ENCODE data around the gene WWC2.

Gene WWC2

DNA sequence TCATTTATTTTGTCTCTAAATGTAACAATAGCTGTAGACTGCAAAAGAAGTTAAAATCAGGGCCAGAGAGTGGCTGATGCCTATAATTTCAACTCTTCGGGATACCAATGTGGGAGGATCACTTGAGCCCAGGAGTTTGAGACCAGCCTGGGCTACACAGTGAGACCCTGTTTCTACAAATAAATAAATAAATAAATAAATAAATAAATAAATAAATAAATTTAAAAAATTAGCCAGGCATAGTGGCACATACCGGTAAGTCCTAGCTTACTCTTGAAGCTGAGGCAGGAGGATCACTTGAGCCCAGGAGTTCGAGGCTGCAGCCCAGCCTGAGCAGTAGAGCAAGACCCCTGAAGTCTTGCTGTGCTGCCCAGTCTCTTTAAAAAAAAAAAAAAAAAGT, 79.1 kb downstream of the WWC2 start:
- no peak overlapping the region for H3K4me3 ChIP-seq (replicated peaks; ENCODE audit: insufficient read depth, low read length)
- TF ChIP-seq, protein P1, sequence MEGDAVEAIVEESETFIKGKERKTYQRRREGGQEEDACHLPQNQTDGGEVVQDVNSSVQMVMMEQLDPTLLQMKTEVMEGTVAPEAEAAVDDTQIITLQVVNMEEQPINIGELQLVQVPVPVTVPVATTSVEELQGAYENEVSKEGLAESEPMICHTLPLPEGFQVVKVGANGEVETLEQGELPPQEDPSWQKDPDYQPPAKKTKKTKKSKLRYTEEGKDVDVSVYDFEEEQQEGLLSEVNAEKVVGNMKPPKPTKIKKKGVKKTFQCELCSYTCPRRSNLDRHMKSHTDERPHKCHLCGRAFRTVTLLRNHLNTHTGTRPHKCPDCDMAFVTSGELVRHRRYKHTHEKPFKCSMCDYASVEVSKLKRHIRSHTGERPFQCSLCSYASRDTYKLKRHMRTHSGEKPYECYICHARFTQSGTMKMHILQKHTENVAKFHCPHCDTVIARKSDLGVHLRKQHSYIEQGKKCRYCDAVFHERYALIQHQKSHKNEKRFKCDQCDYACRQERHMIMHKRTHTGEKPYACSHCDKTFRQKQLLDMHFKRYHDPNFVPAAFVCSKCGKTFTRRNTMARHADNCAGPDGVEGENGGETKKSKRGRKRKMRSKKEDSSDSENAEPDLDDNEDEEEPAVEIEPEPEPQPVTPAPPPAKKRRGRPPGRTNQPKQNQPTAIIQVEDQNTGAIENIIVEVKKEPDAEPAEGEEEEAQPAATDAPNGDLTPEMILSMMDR (IDR thresholded peaks at IDR 0.05; ENCODE audit: insufficient read depth, low read length), result no peak
- TF ChIP-seq POLR2AphosphoS5 (IDR thresholded peaks at IDR 0.05; ENCODE audit: low read depth) (no peak), SPI1 (IDR thresholded peaks at IDR 0.05; ENCODE audit: borderline replicate concordance, low read depth) (no peak)
- TF ChIP-seq, protein P2, sequence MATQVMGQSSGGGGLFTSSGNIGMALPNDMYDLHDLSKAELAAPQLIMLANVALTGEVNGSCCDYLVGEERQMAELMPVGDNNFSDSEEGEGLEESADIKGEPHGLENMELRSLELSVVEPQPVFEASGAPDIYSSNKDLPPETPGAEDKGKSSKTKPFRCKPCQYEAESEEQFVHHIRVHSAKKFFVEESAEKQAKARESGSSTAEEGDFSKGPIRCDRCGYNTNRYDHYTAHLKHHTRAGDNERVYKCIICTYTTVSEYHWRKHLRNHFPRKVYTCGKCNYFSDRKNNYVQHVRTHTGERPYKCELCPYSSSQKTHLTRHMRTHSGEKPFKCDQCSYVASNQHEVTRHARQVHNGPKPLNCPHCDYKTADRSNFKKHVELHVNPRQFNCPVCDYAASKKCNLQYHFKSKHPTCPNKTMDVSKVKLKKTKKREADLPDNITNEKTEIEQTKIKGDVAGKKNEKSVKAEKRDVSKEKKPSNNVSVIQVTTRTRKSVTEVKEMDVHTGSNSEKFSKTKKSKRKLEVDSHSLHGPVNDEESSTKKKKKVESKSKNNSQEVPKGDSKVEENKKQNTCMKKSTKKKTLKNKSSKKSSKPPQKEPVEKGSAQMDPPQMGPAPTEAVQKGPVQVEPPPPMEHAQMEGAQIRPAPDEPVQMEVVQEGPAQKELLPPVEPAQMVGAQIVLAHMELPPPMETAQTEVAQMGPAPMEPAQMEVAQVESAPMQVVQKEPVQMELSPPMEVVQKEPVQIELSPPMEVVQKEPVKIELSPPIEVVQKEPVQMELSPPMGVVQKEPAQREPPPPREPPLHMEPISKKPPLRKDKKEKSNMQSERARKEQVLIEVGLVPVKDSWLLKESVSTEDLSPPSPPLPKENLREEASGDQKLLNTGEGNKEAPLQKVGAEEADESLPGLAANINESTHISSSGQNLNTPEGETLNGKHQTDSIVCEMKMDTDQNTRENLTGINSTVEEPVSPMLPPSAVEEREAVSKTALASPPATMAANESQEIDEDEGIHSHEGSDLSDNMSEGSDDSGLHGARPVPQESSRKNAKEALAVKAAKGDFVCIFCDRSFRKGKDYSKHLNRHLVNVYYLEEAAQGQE (IDR thresholded peaks at IDR 0.05; ENCODE audit: insufficient replicate concordance, low read depth), result no peak
- no peaks in the 10 kb centered on the region for H3K27me3 ChIP-seq (ENCODE audit: insufficient read depth, poor library complexity, severe bottlenecking)
- no peak for DNase-seq (ENCODE audit: low read depth in 1 of 2, low spot score in 1 of 2)
- no peak overlapping the region for H3K27ac ChIP-seq (replicated peaks)

DNA sequence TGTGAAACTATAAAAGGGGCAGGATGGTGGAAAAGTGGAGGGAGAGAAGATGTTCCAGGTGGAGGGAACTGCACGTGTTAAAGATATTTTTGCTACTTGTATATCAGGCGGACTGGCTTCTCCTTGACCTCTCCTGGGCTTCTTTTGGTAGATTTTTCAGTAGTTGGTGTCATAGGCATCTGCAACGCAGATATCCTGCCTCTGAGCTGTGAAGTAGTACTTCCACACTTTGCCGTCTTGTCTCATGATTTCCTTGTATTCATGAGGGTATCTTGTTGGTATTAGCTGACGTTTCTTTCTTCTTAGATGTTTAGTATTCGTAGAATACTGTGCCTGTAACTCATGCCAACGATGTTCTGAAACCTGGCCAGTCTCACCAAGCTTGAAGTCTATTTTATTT, 81.0 kb downstream of the WWC2 start:
- no peak for DNase-seq (ENCODE audit: low read depth in 1 of 2, low spot score in 1 of 2)
- Histone ChIP-seq H3K27ac (replicated peaks) (no peak overlapping the region), H3K27me3 (ENCODE audit: insufficient read depth, poor library complexity, severe bottlenecking) (no peaks in the 10 kb centered on the region), H3K4me3 (replicated peaks; ENCODE audit: insufficient read depth, low read length) (no peak overlapping the region)
- TF ChIP-seq GABPA (IDR thresholded peaks at IDR 0.05; ENCODE audit: low read depth) (no peak), SPI1 (IDR thresholded peaks at IDR 0.05; ENCODE audit: borderline replicate concordance, low read depth) (no peak), POLR2AphosphoS5 (IDR thresholded peaks at IDR 0.05; ENCODE audit: low read depth) (no peak)
- TF ChIP-seq, protein P1 (IDR thresholded peaks at IDR 0.05; ENCODE audit: insufficient read depth, low read length), result no peak
- TF ChIP-seq, protein P2 (IDR thresholded peaks at IDR 0.05; ENCODE audit: insufficient replicate concordance, low read depth), result no peak

DNA sequence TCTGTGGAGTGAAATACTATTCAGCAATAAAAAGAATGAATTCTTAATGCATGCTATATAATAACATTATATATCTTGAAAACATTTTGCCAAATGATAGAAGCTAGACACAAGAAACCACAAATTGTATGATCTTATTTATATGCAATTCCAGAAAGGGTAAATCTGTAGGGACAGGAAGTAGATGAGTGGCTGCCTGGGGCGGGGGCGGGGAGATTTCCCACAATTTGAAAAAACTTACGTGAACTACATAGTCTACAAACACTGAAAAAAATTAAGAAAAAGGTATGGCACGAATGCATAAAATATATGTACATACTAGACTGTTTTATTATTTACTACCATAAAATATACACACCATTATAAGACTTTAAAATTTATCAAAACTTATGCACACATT, 81.6 kb downstream of the WWC2 start:
- H3K4me3 ChIP-seq (replicated peaks; ENCODE audit: insufficient read depth, low read length), result no peak overlapping the region
- no peaks in the 10 kb centered on the region for H3K27me3 ChIP-seq (ENCODE audit: insufficient read depth, poor library complexity, severe bottlenecking)
- H3K27ac ChIP-seq (replicated peaks), result no peak overlapping the region
- TF ChIP-seq GABPA (IDR thresholded peaks at IDR 0.05; ENCODE audit: low read depth) (no peak), SPI1 (IDR thresholded peaks at IDR 0.05; ENCODE audit: borderline replicate concordance, low read depth) (no peak)
- TF ChIP-seq, protein P1 (IDR thresholded peaks at IDR 0.05; ENCODE audit: insufficient read depth, low read length), result no peak
- TF ChIP-seq, protein P2 (IDR thresholded peaks at IDR 0.05; ENCODE audit: insufficient replicate concordance, low read depth), result no peak
- DNase-seq (ENCODE audit: low read depth in 1 of 2, low spot score in 1 of 2), result no peak

Measured in HL-60 (cell line).